Spleen (tissue), 11 donors: ENCODE data around the gene LTBP2. TPM values are rescaled to one million over a fixed set of nuclear protein-coding genes. Genes with fewer than 3 reads are reported as not detected.
A peak's percentile ranks its signal among the peaks of the same experiment; 100 is the strongest.

ENCODE experiments used
- DNase-seq: peaks from one replicate; pipeline ENCODE4 v3.0.0-alpha.2; 2020
- H3K27ac ChIP-seq, 8 donors: fragments of 200-600 bp; sonication (generic) in 7 of 8; 1 replicate in 4 of 8; 2 replicates in 4 of 8; pipeline versions ENCODE4 v1.5.0 to v1.8.0; 2016 to 2021; ENCODE audit warnings: inconsistent platforms in 4 of 8, mild to moderate bottlenecking in 4 of 8, moderate library complexity in 1 of 8
- H3K27me3 ChIP-seq, 7 donors: fragments of 200-600 bp; sonication (generic) in 6 of 7; replicated peaks in 1 of 7; 1 replicate in 4 of 7; 2 replicates in 3 of 7; pipeline versions ENCODE4 v1.5.0 to v1.8.0; 2016 to 2021; ENCODE audit warnings: inconsistent platforms in 3 of 7, mild to moderate bottlenecking in 1 of 7
- H3K36me3 ChIP-seq, 6 donors: fragments of 200-600 bp; sonication (generic) in 5 of 6; 1 replicate in 4 of 6; 2 replicates in 2 of 6; pipeline versions ENCODE4 v1.5.0 to v1.8.0; 2016 to 2021; ENCODE audit warnings: inconsistent platforms in 2 of 6
- H3K4me1 ChIP-seq, 6 donors: fragments of 200-600 bp; sonication (generic) in 5 of 6; 1 replicate in 3 of 6; 2 replicates in 3 of 6; pipeline versions ENCODE4 v1.5.0 to v1.8.0; 2016 to 2021; ENCODE audit warnings: inconsistent platforms in 3 of 6
- H3K4me3 ChIP-seq, 8 donors: fragments of 200-600 bp; sonication (generic) in 7 of 8; 1 replicate in 4 of 8; 2 replicates in 4 of 8; pipeline versions ENCODE4 v1.5.0 to v1.8.0; 2016 to 2021; ENCODE audit warnings: inconsistent platforms in 4 of 8, mild to moderate bottlenecking in 4 of 8, moderate library complexity in 2 of 8
- H3K9me3 ChIP-seq, 8 donors: fragments of 200-600 bp; sonication (generic) in 7 of 8; 1 replicate in 4 of 8; 2 replicates in 4 of 8; pipeline versions ENCODE4 v1.5.0 to v1.8.0; 2016 to 2021; ENCODE audit warnings: inconsistent platforms in 4 of 8
- POLR2A ChIP-seq, 3 donors: fragments of 450-650 bp; IDR thresholded peaks; one replicate each; pipeline ENCODE4 v1.5.1; 2017; ENCODE audit warnings: antibody characterized with exemption in 3 of 3, mild to moderate bottlenecking in 1 of 3
- POLR2AphosphoS5 ChIP-seq, 3 donors: sonication (generic); formaldehyde crosslinking; IDR thresholded peaks; one replicate each; pipeline ENCODE4 v1.5.1; 2017; ENCODE audit warnings: antibody characterized with exemption in 3 of 3
- WGBS, 5 donors: extraction: QIAGEN DNeasy Blood & Tissue Kit in 3 of 5; methylation state at CpG; one replicate each; pipeline versions ENCODE4 v1.1.5 to v1.1.7; 2013 to 2018; 5-methylcytosine and 5-hydroxymethylcytosine counted together
- intact Hi-C: fragments of 100-400 bp; cut with DNase I; formaldehyde crosslinking; loops from one replicate; pipeline ENCODE4 v1.15.0; 2023; ENCODE audit warnings: low total_unique reads
- polyA plus RNA-seq, 3 donors: library from polyadenylated mRNA; stranded (reverse); fragments of 200-250 nt; gene quantifications; one replicate each; pipeline ENCODE4 v1.2.1, GENCODE V29; 2013
- total RNA-seq, 7 donors: library from RNA; depleted of rRNA in 3 of 7; stranded (reverse); fragments of >200 nt in 3 of 7; fragmentation: NEBNext Ultra II Directional in 4 of 7; extraction: Animal tissue kit (Norgen Biotek cat#: 25700) in 4 of 7; gene quantifications; one replicate each; pipeline versions ENCODE4 v1.1.0 to v1.2.1, GENCODE V29; 2016 to 2021
- TF ChIP-seq, protein P1 (sequence below), 11 experiments: fragments of 200-600 bp in 7 of 11; fragments of 450-650 bp in 4 of 11; sonication (generic) in 4 of 11; IDR thresholded peaks in 8 of 11; conservative IDR thresholded peaks in 3 of 11; 1 replicate in 7 of 11; 2 replicates in 4 of 11; pipeline versions ENCODE4 v1.4.0 to v1.8.0; 2016 to 2021; ENCODE audit warnings: antibody characterized with exemption in 11 of 11, inconsistent platforms in 4 of 11, mild to moderate bottlenecking in 1 of 11
- donor health status: healthy with polysubstance abuse.
- donor health status: DM: no; HTN: no; CAD: no; lungs with moderate emphysema.
- donor health status: DM: no; HTN: no; CAD: no.
- donor health status: Bipolar disorder and iron deficiency.
- donor health status: healthy.
- donor health status: DM: no; HTN: no; CAD: no.
- donor health status: DM: yes; HTN: yes; CAD: no.

The LTBP2 gene
- total and polyA plus RNA-seq, 10 donors: 3.4 to 10.7 (median 5.6) TPM

DNA sequence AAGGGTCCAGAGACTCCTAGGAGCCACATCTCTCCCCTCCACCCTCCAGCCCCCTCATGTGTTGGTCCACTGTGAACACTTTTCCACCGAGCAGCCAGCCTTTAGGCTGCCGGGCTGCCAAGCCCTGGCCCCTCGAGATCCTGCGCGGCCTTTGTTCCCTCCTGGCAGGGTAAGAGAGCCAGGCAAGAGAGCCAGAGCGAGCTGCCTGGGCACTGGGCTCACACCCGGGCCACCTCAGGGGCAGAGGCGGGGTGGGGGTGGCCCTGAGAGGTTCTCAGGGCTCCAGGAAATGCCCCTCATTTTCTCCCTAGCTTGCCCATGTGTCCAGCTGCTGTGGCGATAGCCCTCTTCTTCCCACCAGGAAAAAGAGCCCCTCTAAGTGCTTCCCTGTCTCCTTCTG, 44.8 kb downstream of the LTBP2 start:
- H3K36me3 ChIP-seq: no peaks in the 10 kb centered on the region
- WGBS, 5 donors: 83 to 91% (median 85%) methylated on average over 7 to 9 of the region's 9 CpGs
- peak overlapping the region in 3 of 8 donors; percentile 2 to 24 (median 23) for H3K27ac ChIP-seq
- H3K4me3 ChIP-seq: no peak overlapping the region
- DNase-seq: peak; percentile 47
- H3K4me1 ChIP-seq: peaks cover 0 to 32% (median 10%) of the 10 kb centered on the region in 6 donors
- no peaks in the 10 kb centered on the region for H3K9me3 ChIP-seq
- intact Hi-C loops: no loop called here
- TF ChIP-seq POLR2AphosphoS5 (IDR thresholded peaks at IDR 0.05): no peak
- TF ChIP-seq, protein P1, sequence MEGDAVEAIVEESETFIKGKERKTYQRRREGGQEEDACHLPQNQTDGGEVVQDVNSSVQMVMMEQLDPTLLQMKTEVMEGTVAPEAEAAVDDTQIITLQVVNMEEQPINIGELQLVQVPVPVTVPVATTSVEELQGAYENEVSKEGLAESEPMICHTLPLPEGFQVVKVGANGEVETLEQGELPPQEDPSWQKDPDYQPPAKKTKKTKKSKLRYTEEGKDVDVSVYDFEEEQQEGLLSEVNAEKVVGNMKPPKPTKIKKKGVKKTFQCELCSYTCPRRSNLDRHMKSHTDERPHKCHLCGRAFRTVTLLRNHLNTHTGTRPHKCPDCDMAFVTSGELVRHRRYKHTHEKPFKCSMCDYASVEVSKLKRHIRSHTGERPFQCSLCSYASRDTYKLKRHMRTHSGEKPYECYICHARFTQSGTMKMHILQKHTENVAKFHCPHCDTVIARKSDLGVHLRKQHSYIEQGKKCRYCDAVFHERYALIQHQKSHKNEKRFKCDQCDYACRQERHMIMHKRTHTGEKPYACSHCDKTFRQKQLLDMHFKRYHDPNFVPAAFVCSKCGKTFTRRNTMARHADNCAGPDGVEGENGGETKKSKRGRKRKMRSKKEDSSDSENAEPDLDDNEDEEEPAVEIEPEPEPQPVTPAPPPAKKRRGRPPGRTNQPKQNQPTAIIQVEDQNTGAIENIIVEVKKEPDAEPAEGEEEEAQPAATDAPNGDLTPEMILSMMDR (IDR thresholded peaks at IDR 0.05 in 8 of 11, conservative IDR thresholded peaks at IDR 0.05 in 3 of 11): no peak
- TF ChIP-seq POLR2A (IDR thresholded peaks at IDR 0.05): no peak
- peaks cover 0 to 33% (median 0%) of the 10 kb centered on the region in 7 donors for H3K27me3 ChIP-seq

- Histone ChIP-seq H3K4me3 (no peak overlapping the region), H3K4me1 (peaks cover 0 to 25% (median 4%) of the 10 kb centered on the region in 6 donors), H3K36me3 (no peaks in the 10 kb centered on the region), H3K27me3 (peaks cover 0 to 30% (median 0%) of the 10 kb centered on the region in 7 donors), H3K9me3 (no peaks in the 10 kb centered on the region), H3K27ac (peak overlapping the region in 2 of 8 donors; percentile 23 to 24)
- intact Hi-C loops: no loop called here
- DNase-seq: peak; percentile 50
- TF ChIP-seq POLR2AphosphoS5 (IDR thresholded peaks at IDR 0.05) (no peak), POLR2A (IDR thresholded peaks at IDR 0.05) (no peak)
- TF ChIP-seq, protein P1 (IDR thresholded peaks at IDR 0.05 in 8 of 11, conservative IDR thresholded peaks at IDR 0.05 in 3 of 11): no peak
- 71 to 82% (median 77%) methylated on average over 11 to 15 of the region's 15 CpGs for WGBS, 5 donors
Measured at GRCh38 chr14:74566174-74567141, 45.6 kb downstream of the LTBP2 start.

GRCh38 chr14:74563586-74564159, 48.4 kb downstream of the LTBP2 start:
- Histone ChIP-seq H3K27me3 (peaks cover 0 to 14% (median 0%) of the 10 kb centered on the region in 7 donors), H3K4me1 (peaks cover 0 to 10% (median 0%) of the 10 kb centered on the region in 6 donors), H3K9me3 (no peaks in the 10 kb centered on the region), H3K27ac (no peak overlapping the region), H3K4me3 (no peak overlapping the region), H3K36me3 (no peaks in the 10 kb centered on the region)
- 65 to 82% (median 77%) methylated on average over 3 of the region's 3 CpGs for WGBS, 5 donors
- DNase-seq: no peak
- TF ChIP-seq POLR2AphosphoS5 (IDR thresholded peaks at IDR 0.05) (no peak), POLR2A (IDR thresholded peaks at IDR 0.05) (no peak)
- TF ChIP-seq, protein P1 (IDR thresholded peaks at IDR 0.05 in 8 of 11, conservative IDR thresholded peaks at IDR 0.05 in 3 of 11): no peak
- intact Hi-C loops: no loop called here

- 82 to 90% (median 84%) methylated on average over 5 of the region's 5 CpGs for WGBS, 5 donors
- H3K27ac ChIP-seq: no peak overlapping the region
- H3K4me3 ChIP-seq: no peak overlapping the region
- no peaks in the 10 kb centered on the region for H3K9me3 ChIP-seq
- H3K27me3 ChIP-seq: peaks cover 0 to 14% (median 0%) of the 10 kb centered on the region in 7 donors
- peaks cover 0 to 10% (median 0%) of the 10 kb centered on the region in 6 donors for H3K4me1 ChIP-seq
- H3K36me3 ChIP-seq: no peaks in the 10 kb centered on the region
- no peak for DNase-seq
- TF ChIP-seq, protein P1 (IDR thresholded peaks at IDR 0.05 in 8 of 11, conservative IDR thresholded peaks at IDR 0.05 in 3 of 11): no peak
- TF ChIP-seq POLR2AphosphoS5 (IDR thresholded peaks at IDR 0.05) (no peak), POLR2A (IDR thresholded peaks at IDR 0.05) (no peak)
- intact Hi-C loops: no loop called here
Measured at GRCh38 chr14:74563233-74563585, 48.8 kb downstream of the LTBP2 start.
